GM04503 (cell line): ENCODE measurements around the gene HOXD4.
A peak's percentile ranks its signal among the peaks of the same experiment; 100 is the strongest.

Experiments
- DNase-seq: peaks from one replicate; pipeline ENCODE4 v3.0.0-alpha.2; 2012; ENCODE audit warnings: low read depth

HOXD4 gene

GRCh38 chr2:176151442-176152287 is at the start of gene HOXD4:
TSS of gene HOXD4 (plus strand) at chr2:176151550. CDS start at chr2:176151634, 84 bp downstream.
- DNase-seq: no peak

- DNase-seq: no peak
Measured at GRCh38 chr2:176101842-176102241, 49.5 kb upstream of the HOXD4 start.

GRCh38 chr2:176102309-176102866 is 49.0 kb upstream of the HOXD4 start:
- DNase-seq: no peak

GRCh38 chr2:176103194-176103593 is 48.2 kb upstream of the HOXD4 start:
- no peak for DNase-seq

GRCh38 chr2:176103742-176104315 is 47.5 kb upstream of the HOXD4 start:
- no peak for DNase-seq

GRCh38 chr2:176104316-176105077 is 46.9 kb upstream of the HOXD4 start:
- peak; percentile 32 for DNase-seq

GRCh38 chr2:176105078-176105729 is 46.1 kb upstream of the HOXD4 start:
- DNase-seq: no peak

GRCh38 chr2:176105730-176106580 is 45.4 kb upstream of the HOXD4 start:
- DNase-seq: no peak

GRCh38 chr2:176106581-176107539 is 44.5 kb upstream of the HOXD4 start, which contains the start of gene HOXD11:
TSS of gene HOXD11 (plus strand) at chr2:176107280. CDS start at chr2:176107356, 76 bp downstream.
- no peak for DNase-seq

- DNase-seq: no peak
Measured at GRCh38 chr2:176107731-176108181, 43.6 kb upstream of the HOXD4 start.

GRCh38 chr2:176109192-176109901 is 42.0 kb upstream of the HOXD4 start:
- DNase-seq: no peak

- no peak for DNase-seq
Measured at GRCh38 chr2:176109946-176110345, 41.4 kb upstream of the HOXD4 start.

GRCh38 chr2:176110415-176111308 is 40.7 kb upstream of the HOXD4 start:
- no peak for DNase-seq

GRCh38 chr2:176111309-176111663 is 40.1 kb upstream of the HOXD4 start:
- DNase-seq: no peak

- DNase-seq: no peak
Measured at GRCh38 chr2:176111846-176112374, 39.4 kb upstream of the HOXD4 start.

GRCh38 chr2:176112375-176113302 is 38.7 kb upstream of the HOXD4 start:
- no peak for DNase-seq
